Right renal pelvis (tissue), 4 donors: Measurements from ENCODE around the gene PPFIA1. TPM values are rescaled to one million over a fixed set of nuclear protein-coding genes. Genes with fewer than 3 reads are reported as not detected.

Experiments
- DNase-seq, 4 donors: peaks; one replicate each; pipeline ENCODE4 v3.0.0-alpha.2; 2013; ENCODE audit warnings: low read depth in 4 of 4, low spot score in 3 of 4, missing footprints in 1 of 4
- polyA plus RNA-seq, 4 donors: library from polyadenylated mRNA; unstranded; fragments of 120-200 nt; gene quantifications; one replicate each; pipeline ENCODE4 v1.2.1, GENCODE V29; 2013; ENCODE audit not compliant: insufficient read length in 4 of 4

The PPFIA1 gene
- polyA plus RNA-seq, 4 donors, result 44.3 to 52.5 (median 49.2) TPM

GRCh38 chr11:70424765-70425344, 154.4 kb downstream of the PPFIA1 start:
- DNase-seq, result no peak

- DNase-seq, result no peak
Measured at GRCh38 chr11:70427436-70427835, 156.9 kb downstream of the PPFIA1 start.

- DNase-seq, result no peak
Measured at GRCh38 chr11:70428701-70429427, 158.4 kb downstream of the PPFIA1 start.

GRCh38 chr11:70429428-70429705, 158.9 kb downstream of the PPFIA1 start:
- DNase-seq, result no peak

- DNase-seq, result no peak
Measured at GRCh38 chr11:70429724-70430521, 159.4 kb downstream of the PPFIA1 start.

DNA sequence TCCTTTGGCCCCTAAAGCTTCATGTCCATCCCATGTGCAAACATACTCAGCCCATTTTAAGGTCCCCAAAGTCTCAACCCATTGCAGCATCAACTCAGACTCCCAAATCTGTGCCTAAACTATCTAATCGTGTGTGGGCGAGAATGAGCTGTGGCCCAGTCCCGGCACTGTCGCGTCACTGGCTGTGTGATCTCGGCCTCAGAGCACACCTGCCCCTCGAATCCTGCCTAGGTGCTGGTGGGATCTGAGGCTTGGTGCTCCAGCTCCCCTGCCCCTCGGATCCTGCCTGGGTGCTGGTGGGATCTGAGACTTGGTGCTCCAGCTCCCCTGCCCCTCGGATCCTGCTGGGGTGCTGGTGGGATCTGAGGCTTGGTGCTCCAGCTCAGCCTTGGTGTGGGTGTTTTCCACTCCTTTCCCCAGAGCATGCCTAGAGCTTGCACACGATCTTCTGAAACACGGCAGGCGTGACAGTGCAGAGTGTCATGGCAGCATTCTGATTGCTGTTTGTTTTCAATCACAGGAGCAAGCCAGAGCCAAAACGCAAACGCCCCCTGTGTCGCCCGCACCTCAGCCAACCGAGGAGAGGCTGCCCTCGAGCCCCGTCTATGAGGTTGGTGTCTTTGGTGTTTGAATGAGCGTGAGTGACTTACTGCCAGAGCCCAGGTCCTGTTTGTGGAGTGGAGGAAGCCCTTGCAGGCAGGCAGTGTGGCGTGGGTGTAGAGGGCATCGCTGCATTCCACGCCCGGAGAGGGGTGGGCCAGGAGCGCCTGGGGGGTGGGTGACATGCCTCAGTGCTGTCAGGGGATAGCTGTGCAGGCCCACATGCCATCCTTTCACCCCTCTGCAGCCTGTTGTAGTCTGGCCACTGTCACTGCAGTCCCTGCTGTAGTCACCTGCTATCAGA, 160.4 kb downstream of the PPFIA1 start:
- DNase-seq, result no peak

GRCh38 chr11:70431611-70432010, 161.1 kb downstream of the PPFIA1 start:
- no peak for DNase-seq

DNA sequence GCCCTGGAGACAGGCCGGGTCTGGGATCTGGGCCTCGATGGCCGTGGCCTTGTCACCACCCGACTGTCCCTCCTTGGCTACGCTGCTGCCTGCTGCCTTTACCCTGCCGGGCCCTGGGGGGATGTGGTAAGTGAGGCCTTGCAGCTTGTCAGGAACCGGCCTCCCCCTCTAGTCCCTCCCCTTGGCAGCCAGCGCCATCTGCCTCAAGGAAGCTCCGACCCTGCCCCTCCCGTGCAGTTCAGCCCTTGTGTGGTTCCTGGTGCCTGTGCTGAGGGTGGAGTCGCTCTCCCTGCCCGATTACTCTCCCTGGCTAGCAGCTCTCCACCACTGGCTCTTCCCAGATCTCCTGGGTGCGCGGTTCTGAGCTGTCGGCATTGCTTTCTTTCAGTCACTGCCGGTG, 161.6 kb downstream of the PPFIA1 start:
- no peak for DNase-seq

DNA sequence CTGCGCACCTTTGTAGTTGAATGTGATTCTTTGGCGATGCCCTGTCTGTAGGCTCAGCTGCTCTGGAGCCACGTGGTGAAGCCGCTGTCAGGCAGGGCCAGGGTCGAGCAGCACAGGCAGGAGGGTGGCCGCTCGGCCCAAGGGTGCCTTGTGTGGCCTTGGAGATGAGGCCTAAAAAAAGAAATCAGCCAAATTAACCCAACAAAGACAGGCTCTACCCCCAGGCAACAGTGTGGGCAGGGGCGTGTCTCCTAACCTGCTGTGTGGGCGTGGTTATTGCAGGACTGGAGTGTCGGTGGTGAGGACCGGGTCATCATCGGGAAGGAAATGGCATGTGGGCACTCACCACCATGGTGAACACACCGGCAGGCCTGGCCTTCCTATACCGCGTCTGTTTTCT, 162.1 kb downstream of the PPFIA1 start:
- DNase-seq, result no peak

- no peak for DNase-seq
Measured at GRCh38 chr11:70433038-70433437, 162.5 kb downstream of the PPFIA1 start.

- DNase-seq, result no peak
Measured at GRCh38 chr11:70433526-70433925, 163.0 kb downstream of the PPFIA1 start.

Other genes with a start within 250 kb of the PPFIA1 start
- gene ANO1, start 192.4 kb upstream of the PPFIA1 start, polyA plus RNA-seq, result 10 to 100 TPM; 12.3 to 17.6 (median 15.3) TPM
- gene FADD, start 67.4 kb upstream of the PPFIA1 start, polyA plus RNA-seq, result 10 to 100 TPM; 15.7 to 21.6 (median 17.0) TPM
- 100 to 1,000 TPM; 144 to 175 (median 155) TPM for gene CTTN, start 127.8 kb downstream of the PPFIA1 start, polyA plus RNA-seq